ENCODE results near the gene RARG.

RARG gene

DNA sequence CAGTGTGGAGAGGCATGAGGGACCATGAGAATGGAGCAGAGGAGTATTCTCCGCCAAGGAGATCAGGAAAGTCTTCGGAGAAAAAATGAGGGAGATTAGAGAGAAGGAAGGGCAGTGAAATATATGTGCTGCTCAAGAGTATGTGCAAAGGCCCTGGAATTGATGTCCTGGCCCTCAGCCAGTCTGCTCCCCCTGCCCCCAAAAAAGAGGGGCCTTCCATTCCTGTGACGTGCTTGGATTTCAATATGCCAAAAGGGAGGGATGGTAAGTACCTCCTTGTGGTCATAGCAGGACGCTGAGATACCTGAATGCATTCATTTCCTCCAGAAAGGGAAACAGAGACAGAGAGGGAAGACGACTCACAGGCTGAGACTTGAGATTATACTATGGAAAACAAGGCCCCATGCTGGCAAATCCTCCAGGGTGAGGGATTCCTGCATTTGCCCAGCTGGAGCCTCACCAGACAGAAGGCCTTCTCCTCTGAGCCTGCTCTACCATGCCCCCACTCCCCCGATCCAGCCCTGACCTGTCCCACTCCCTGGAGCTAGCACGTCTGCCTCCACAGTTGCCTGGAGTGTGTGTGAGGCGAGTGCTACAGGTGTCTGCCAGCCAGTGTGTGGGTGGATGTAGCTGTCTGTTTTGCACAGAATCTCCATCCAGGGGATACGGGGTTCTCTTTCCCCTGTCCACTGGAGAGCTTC, 3.9 kb upstream of the RARG start:
- no peak for TF ChIP-seq POLR2AphosphoS5 (IDR thresholded peaks at IDR 0.05; ENCODE audit: low read depth)
- TF ChIP-seq SPI1 (IDR thresholded peaks at IDR 0.05; ENCODE audit: borderline replicate concordance, low read depth): no peak
- TF ChIP-seq GABPA (IDR thresholded peaks at IDR 0.05; ENCODE audit: low read depth): no peak
- TF ChIP-seq, protein P1, sequence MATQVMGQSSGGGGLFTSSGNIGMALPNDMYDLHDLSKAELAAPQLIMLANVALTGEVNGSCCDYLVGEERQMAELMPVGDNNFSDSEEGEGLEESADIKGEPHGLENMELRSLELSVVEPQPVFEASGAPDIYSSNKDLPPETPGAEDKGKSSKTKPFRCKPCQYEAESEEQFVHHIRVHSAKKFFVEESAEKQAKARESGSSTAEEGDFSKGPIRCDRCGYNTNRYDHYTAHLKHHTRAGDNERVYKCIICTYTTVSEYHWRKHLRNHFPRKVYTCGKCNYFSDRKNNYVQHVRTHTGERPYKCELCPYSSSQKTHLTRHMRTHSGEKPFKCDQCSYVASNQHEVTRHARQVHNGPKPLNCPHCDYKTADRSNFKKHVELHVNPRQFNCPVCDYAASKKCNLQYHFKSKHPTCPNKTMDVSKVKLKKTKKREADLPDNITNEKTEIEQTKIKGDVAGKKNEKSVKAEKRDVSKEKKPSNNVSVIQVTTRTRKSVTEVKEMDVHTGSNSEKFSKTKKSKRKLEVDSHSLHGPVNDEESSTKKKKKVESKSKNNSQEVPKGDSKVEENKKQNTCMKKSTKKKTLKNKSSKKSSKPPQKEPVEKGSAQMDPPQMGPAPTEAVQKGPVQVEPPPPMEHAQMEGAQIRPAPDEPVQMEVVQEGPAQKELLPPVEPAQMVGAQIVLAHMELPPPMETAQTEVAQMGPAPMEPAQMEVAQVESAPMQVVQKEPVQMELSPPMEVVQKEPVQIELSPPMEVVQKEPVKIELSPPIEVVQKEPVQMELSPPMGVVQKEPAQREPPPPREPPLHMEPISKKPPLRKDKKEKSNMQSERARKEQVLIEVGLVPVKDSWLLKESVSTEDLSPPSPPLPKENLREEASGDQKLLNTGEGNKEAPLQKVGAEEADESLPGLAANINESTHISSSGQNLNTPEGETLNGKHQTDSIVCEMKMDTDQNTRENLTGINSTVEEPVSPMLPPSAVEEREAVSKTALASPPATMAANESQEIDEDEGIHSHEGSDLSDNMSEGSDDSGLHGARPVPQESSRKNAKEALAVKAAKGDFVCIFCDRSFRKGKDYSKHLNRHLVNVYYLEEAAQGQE (IDR thresholded peaks at IDR 0.05; ENCODE audit: insufficient replicate concordance, low read depth): no peak
- TF ChIP-seq, protein P2, sequence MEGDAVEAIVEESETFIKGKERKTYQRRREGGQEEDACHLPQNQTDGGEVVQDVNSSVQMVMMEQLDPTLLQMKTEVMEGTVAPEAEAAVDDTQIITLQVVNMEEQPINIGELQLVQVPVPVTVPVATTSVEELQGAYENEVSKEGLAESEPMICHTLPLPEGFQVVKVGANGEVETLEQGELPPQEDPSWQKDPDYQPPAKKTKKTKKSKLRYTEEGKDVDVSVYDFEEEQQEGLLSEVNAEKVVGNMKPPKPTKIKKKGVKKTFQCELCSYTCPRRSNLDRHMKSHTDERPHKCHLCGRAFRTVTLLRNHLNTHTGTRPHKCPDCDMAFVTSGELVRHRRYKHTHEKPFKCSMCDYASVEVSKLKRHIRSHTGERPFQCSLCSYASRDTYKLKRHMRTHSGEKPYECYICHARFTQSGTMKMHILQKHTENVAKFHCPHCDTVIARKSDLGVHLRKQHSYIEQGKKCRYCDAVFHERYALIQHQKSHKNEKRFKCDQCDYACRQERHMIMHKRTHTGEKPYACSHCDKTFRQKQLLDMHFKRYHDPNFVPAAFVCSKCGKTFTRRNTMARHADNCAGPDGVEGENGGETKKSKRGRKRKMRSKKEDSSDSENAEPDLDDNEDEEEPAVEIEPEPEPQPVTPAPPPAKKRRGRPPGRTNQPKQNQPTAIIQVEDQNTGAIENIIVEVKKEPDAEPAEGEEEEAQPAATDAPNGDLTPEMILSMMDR (IDR thresholded peaks at IDR 0.05; ENCODE audit: insufficient read depth, low read length): no peak
- H3K27ac ChIP-seq (replicated peaks): no peak overlapping the region

DNA sequence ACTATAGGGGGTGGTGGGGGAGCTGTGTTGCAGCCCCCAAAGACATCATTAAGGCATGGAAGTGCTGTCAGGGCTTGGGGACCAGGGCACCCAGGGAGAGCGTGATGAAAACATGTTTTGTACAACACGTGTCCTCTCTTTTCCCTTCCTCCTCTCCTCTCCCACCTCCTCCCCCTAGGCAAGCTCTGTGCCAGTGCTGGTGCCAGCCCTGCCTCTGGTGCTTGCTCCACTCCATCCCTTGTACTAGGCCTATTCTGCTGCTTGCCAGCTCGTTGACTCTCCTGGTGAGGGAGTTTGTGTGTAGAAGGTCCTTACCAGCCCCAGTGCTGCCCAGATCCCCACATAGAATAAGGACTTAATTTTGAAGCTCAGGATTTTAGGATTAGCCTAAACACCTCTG, 3.2 kb upstream of the RARG start:
- H3K27me3 ChIP-seq (ENCODE audit: insufficient read depth, poor library complexity, severe bottlenecking): peaks cover 15% of the 10 kb centered on the region
- DNase-seq (ENCODE audit: low read depth in 1 of 2, low spot score in 1 of 2): no peak
- no peak overlapping the region for H3K27ac ChIP-seq (replicated peaks)
- no peak overlapping the region for H3K4me3 ChIP-seq (replicated peaks; ENCODE audit: insufficient read depth, low read length)
- TF ChIP-seq, protein P1 (IDR thresholded peaks at IDR 0.05; ENCODE audit: insufficient replicate concordance, low read depth): no peak
- TF ChIP-seq POLR2AphosphoS5 (IDR thresholded peaks at IDR 0.05; ENCODE audit: low read depth): no peak
- TF ChIP-seq, protein P2 (IDR thresholded peaks at IDR 0.05; ENCODE audit: insufficient read depth, low read length): no peak
- no peak for TF ChIP-seq GABPA (IDR thresholded peaks at IDR 0.05; ENCODE audit: low read depth)
- no peak for TF ChIP-seq SPI1 (IDR thresholded peaks at IDR 0.05; ENCODE audit: borderline replicate concordance, low read depth)

More for the DNA sequence above, 3.9 kb upstream of the RARG start:
- Histone ChIP-seq H3K27me3 (ENCODE audit: insufficient read depth, poor library complexity, severe bottlenecking) (peaks cover 15% of the 10 kb centered on the region), H3K4me3 (replicated peaks; ENCODE audit: insufficient read depth, low read length) (no peak overlapping the region)
- no peak for DNase-seq (ENCODE audit: low read depth in 1 of 2, low spot score in 1 of 2)

DNA sequence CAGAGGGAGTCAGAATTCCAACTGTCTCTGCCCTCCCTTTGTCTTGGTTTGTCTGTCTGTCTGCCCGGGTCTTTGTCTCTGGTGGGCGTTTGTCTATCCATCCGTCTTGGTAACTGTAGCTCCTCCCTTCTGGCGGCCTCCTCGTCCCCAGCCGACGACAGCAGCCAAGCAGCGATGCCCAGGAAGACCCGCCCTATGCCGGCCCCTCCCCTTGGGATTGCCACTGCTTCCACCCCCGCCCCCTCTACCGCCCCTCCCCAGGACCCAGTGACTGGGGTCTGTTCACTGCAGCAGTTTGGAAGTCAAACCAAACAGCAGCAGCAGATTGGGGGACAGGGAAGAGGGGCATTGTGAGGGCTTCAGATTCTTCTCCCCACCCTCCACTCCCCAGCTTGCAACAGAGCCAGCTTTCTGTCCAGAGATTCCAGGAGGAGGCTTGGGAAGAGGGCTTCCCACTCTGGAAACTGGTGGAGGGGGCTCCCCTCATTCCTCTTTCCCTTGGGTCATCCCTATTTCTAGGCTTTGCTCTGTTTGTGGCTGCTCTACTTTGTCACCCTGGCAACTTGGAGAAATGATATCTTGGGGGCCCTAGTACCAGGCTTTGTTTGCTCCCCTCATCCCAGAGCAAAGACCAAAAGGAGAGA, 2.4 kb upstream of the RARG start:
- Histone ChIP-seq H3K4me3 (replicated peaks; ENCODE audit: insufficient read depth, low read length) (no peak overlapping the region), H3K27me3 (ENCODE audit: insufficient read depth, poor library complexity, severe bottlenecking) (peaks cover 15% of the 10 kb centered on the region), H3K27ac (replicated peaks) (no peak overlapping the region)
- TF ChIP-seq, protein P2 (IDR thresholded peaks at IDR 0.05; ENCODE audit: insufficient read depth, low read length): no peak
- no peak for TF ChIP-seq GABPA (IDR thresholded peaks at IDR 0.05; ENCODE audit: low read depth)
- TF ChIP-seq, protein P1 (IDR thresholded peaks at IDR 0.05; ENCODE audit: insufficient replicate concordance, low read depth): no peak
- no peak for TF ChIP-seq POLR2AphosphoS5 (IDR thresholded peaks at IDR 0.05; ENCODE audit: low read depth)
- TF ChIP-seq SPI1 (IDR thresholded peaks at IDR 0.05; ENCODE audit: borderline replicate concordance, low read depth): no peak
- no peak for DNase-seq (ENCODE audit: low read depth in 1 of 2, low spot score in 1 of 2)
